Middle frontal gyrus (tissue), 1 donor: ENCODE measurements around the gene NT5DC1.

Source experiments
- DNase-seq: peaks from one replicate; pipeline ENCODE4 v3.0.0-alpha.2; 2015; ENCODE audit warnings: low spot score; ENCODE audit errors: extremely low spot score

NT5DC1 gene

GRCh38 chr6:116100419-116101301, at the start of gene NT5DC1:
TSS of gene NT5DC1 (plus strand) at chr6:116100853. CDS start at chr6:116100931, 78 bp downstream.
- DNase-seq = peak; percentile 70

- no peak for DNase-seq
These were observed 49.4 kb upstream of the NT5DC1 start for GRCh38 chr6:116051244-116051643.

GRCh38 chr6:116055513-116055912, 45.1 kb upstream of the NT5DC1 start:
- no peak for DNase-seq

- DNase-seq = no peak
These were observed 42.9 kb upstream of the NT5DC1 start for GRCh38 chr6:116057766-116058165.

- DNase-seq = no peak
These were observed 40.7 kb upstream of the NT5DC1 start for GRCh38 chr6:116059713-116060571.

- no peak for DNase-seq
These were observed 39.9 kb upstream of the NT5DC1 start, which contains the start of gene FRK for GRCh38 chr6:116060572-116061283. TSS of gene FRK (minus strand) at chr6:116060891. CDS start at chr6:116060311, 580 bp downstream.

- no peak for DNase-seq
These were observed 38.2 kb upstream of the NT5DC1 start for GRCh38 chr6:116062496-116062895.

- DNase-seq = no peak
These were observed 36.0 kb upstream of the NT5DC1 start for GRCh38 chr6:116064666-116065065.

- no peak for DNase-seq
These were observed 33.9 kb upstream of the NT5DC1 start for GRCh38 chr6:116066789-116067188.

GRCh38 chr6:116070101-116070500, 30.6 kb upstream of the NT5DC1 start:
- no peak for DNase-seq

GRCh38 chr6:116070616-116071389, 29.9 kb upstream of the NT5DC1 start:
- DNase-seq = no peak

GRCh38 chr6:116072368-116072767, 28.3 kb upstream of the NT5DC1 start:
- DNase-seq = no peak

GRCh38 chr6:116073765-116074440, 26.8 kb upstream of the NT5DC1 start:
- no peak for DNase-seq

GRCh38 chr6:116074732-116075390, 25.8 kb upstream of the NT5DC1 start:
- no peak for DNase-seq

- DNase-seq = no peak
These were observed 22.1 kb upstream of the NT5DC1 start for GRCh38 chr6:116078522-116078921.

GRCh38 chr6:116078945-116079344, 21.7 kb upstream of the NT5DC1 start:
- no peak for DNase-seq

GRCh38 chr6:116083052-116083451, 17.6 kb upstream of the NT5DC1 start:
- no peak for DNase-seq

GRCh38 chr6:116084284-116084683, 16.4 kb upstream of the NT5DC1 start:
- no peak for DNase-seq

- no peak for DNase-seq
These were observed 13.1 kb upstream of the NT5DC1 start for GRCh38 chr6:116087437-116088027.
